Measurements from ENCODE around the gene HOXB5.

Gene HOXB5

GRCh38 chr17:48593126-48593829 is at the start of gene HOXB5:
Gene HOXB5 (minus strand): TSS chr17:48593779. CDS start chr17:48593682, 97 bp downstream.
- no peak for DNase-seq (ENCODE audit: low read depth)

- DNase-seq (ENCODE audit: low read depth): no peak
Measured at GRCh38 chr17:48642843-48643696, 49.5 kb upstream of the HOXB5 start.

GRCh38 chr17:48642059-48642842 is 48.7 kb upstream of the HOXB5 start:
- DNase-seq (ENCODE audit: low read depth): no peak

- DNase-seq (ENCODE audit: low read depth): no peak
Measured at GRCh38 chr17:48641541-48642058, 48.0 kb upstream of the HOXB5 start.

- DNase-seq (ENCODE audit: low read depth): no peak
Measured at GRCh38 chr17:48640858-48641180, 47.2 kb upstream of the HOXB5 start.

- no peak for DNase-seq (ENCODE audit: low read depth)
Measured at GRCh38 chr17:48639982-48640857, 46.6 kb upstream of the HOXB5 start.

- DNase-seq (ENCODE audit: low read depth): no peak
Measured at GRCh38 chr17:48639136-48639535, 45.6 kb upstream of the HOXB5 start.

- no peak for DNase-seq (ENCODE audit: low read depth)
Measured at GRCh38 chr17:48637323-48638260, 44.0 kb upstream of the HOXB5 start.

GRCh38 chr17:48636177-48637018 is 42.8 kb upstream of the HOXB5 start:
- DNase-seq (ENCODE audit: low read depth): peak; percentile 58

- DNase-seq (ENCODE audit: low read depth): no peak
Measured at GRCh38 chr17:48634493-48635208, 41.1 kb upstream of the HOXB5 start.

GRCh38 chr17:48633266-48633677 is 39.7 kb upstream of the HOXB5 start:
- no peak for DNase-seq (ENCODE audit: low read depth)

- DNase-seq (ENCODE audit: low read depth): no peak
Measured at GRCh38 chr17:48632579-48633265, 39.1 kb upstream of the HOXB5 start.

GRCh38 chr17:48631693-48632578 is 38.4 kb upstream of the HOXB5 start:
- DNase-seq (ENCODE audit: low read depth): no peak

- DNase-seq (ENCODE audit: low read depth): no peak
Measured at GRCh38 chr17:48630925-48631692, 37.5 kb upstream of the HOXB5 start.

- no peak for DNase-seq (ENCODE audit: low read depth)
Measured at GRCh38 chr17:48630009-48630924, 36.7 kb upstream of the HOXB5 start.
